ENCODE results near the gene USP36.

The USP36 gene

GRCh38 chr17:78765821-78766220 lies 74.8 kb downstream of the USP36 start:
- Histone ChIP-seq H3K27ac (ENCODE audit: low read depth, low read length) (no peak overlapping the region), H4K20me1 (ENCODE audit: low read depth, low read length) (peaks cover 30% of the 10 kb centered on the region), H3K4me3 (ENCODE audit: insufficient read depth, low read length, poor library complexity, severe bottlenecking) (no peak overlapping the region), H3K79me2 (ENCODE audit: insufficient read depth, low read length) (peaks cover 42% of the 10 kb centered on the region), H3K27me3 (ENCODE audit: low read length) (no peaks in the 10 kb centered on the region), H3K4me2 (ENCODE audit: low read depth, low read length, poor library complexity, severe bottlenecking) (no peak overlapping the region), H3K9me3 (ENCODE audit: insufficient read depth, low read length) (no peaks in the 10 kb centered on the region), H3F3A (ENCODE audit: insufficient read depth) (no peaks in the 10 kb centered on the region), H2AFZ (ENCODE audit: low read depth, low read length, severe bottlenecking) (no peak overlapping the region), H3K9me2 (replicated peaks; ENCODE audit: insufficient read depth, low read length) (no peaks in the 10 kb centered on the region), H3K36me3 (ENCODE audit: low read length) (no peaks in the 10 kb centered on the region), H3K9ac (ENCODE audit: low read length) (no peak overlapping the region)
- TF ChIP-seq, protein P1, sequence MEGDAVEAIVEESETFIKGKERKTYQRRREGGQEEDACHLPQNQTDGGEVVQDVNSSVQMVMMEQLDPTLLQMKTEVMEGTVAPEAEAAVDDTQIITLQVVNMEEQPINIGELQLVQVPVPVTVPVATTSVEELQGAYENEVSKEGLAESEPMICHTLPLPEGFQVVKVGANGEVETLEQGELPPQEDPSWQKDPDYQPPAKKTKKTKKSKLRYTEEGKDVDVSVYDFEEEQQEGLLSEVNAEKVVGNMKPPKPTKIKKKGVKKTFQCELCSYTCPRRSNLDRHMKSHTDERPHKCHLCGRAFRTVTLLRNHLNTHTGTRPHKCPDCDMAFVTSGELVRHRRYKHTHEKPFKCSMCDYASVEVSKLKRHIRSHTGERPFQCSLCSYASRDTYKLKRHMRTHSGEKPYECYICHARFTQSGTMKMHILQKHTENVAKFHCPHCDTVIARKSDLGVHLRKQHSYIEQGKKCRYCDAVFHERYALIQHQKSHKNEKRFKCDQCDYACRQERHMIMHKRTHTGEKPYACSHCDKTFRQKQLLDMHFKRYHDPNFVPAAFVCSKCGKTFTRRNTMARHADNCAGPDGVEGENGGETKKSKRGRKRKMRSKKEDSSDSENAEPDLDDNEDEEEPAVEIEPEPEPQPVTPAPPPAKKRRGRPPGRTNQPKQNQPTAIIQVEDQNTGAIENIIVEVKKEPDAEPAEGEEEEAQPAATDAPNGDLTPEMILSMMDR (IDR thresholded peaks at IDR 0.05; ENCODE audit: insufficient read depth, low read length, poor library complexity, severe bottlenecking): no peak
- no peak for TF ChIP-seq EZH2phosphoT487 (conservative IDR thresholded peaks at IDR 0.05; ENCODE audit: low read length)

DNA sequence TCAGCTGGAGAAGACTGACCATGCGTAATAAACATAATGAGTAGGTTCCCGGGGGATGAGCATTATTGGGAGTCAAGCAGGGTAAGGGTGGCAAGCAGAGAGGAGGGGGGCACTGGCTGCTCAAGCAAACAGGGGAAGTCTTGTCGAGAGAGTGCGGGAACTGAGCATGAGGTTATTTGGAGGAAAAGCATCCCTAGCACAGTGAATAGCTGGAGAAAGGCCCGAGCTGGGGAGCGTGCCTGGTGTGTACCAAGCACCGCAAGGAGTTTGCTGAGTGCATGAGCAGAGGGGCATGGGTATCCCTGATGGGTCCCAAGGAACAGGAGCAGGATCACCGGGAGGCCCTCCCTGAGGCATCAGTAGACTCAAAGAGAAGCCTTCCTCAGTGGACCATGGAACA lies 75.7 kb downstream of the USP36 start:
- Histone ChIP-seq H3K9me3 (ENCODE audit: insufficient read depth, low read length) (no peaks in the 10 kb centered on the region), H3K4me2 (ENCODE audit: low read depth, low read length, poor library complexity, severe bottlenecking) (no peak overlapping the region), H3K9me2 (replicated peaks; ENCODE audit: insufficient read depth, low read length) (no peaks in the 10 kb centered on the region), H4K20me1 (ENCODE audit: low read depth, low read length) (peaks cover 34% of the 10 kb centered on the region), H3K79me2 (ENCODE audit: insufficient read depth, low read length) (peaks cover 38% of the 10 kb centered on the region), H3K27me3 (ENCODE audit: low read length) (no peaks in the 10 kb centered on the region), H3F3A (ENCODE audit: insufficient read depth) (peaks cover 5% of the 10 kb centered on the region), H3K9ac (ENCODE audit: low read length) (no peak overlapping the region), H2AFZ (ENCODE audit: low read depth, low read length, severe bottlenecking) (no peak overlapping the region), H3K36me3 (ENCODE audit: low read length) (no peaks in the 10 kb centered on the region), H3K4me3 (ENCODE audit: insufficient read depth, low read length, poor library complexity, severe bottlenecking) (no peak overlapping the region), H3K27ac (ENCODE audit: low read depth, low read length) (no peak overlapping the region)
- TF ChIP-seq, protein P1 (IDR thresholded peaks at IDR 0.05; ENCODE audit: insufficient read depth, low read length, poor library complexity, severe bottlenecking): no peak

DNA sequence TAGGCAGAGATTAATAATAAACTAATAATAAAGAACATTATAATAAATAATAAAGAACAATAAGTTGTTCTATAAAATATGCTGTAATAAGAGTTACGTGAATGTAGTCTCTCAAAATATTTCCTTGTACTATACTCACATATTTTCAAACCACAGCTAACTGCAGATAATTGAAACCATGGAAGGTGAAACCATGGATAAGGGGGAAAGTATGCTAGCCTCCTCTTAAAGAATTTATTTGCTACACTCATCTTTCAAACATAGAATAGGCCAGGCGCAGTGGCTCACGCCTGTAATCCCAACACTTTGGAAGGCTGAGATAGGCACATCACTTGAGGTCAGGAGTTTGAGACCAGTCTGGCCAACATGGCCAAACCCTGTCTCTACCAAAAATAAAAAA lies 77.1 kb downstream of the USP36 start:
- no peak overlapping the region for H2AFZ ChIP-seq (ENCODE audit: low read depth, low read length, severe bottlenecking)
- no peaks in the 10 kb centered on the region for H3K9me2 ChIP-seq (replicated peaks; ENCODE audit: insufficient read depth, low read length)
- H3K9ac ChIP-seq (ENCODE audit: low read length): no peak overlapping the region
- H3F3A ChIP-seq (ENCODE audit: insufficient read depth): peaks cover 11% of the 10 kb centered on the region
- H3K27me3 ChIP-seq (ENCODE audit: low read length): no peaks in the 10 kb centered on the region
- no peak overlapping the region for H3K4me3 ChIP-seq (ENCODE audit: insufficient read depth, low read length, poor library complexity, severe bottlenecking)
- H3K79me2 ChIP-seq (ENCODE audit: insufficient read depth, low read length): peaks cover 37% of the 10 kb centered on the region
- H3K9me3 ChIP-seq (ENCODE audit: insufficient read depth, low read length): no peaks in the 10 kb centered on the region
- peaks cover 37% of the 10 kb centered on the region for H4K20me1 ChIP-seq (ENCODE audit: low read depth, low read length)
- H3K36me3 ChIP-seq (ENCODE audit: low read length): no peaks in the 10 kb centered on the region
- no peak for TF ChIP-seq EZH2phosphoT487 (conservative IDR thresholded peaks at IDR 0.05; ENCODE audit: low read length)
- TF ChIP-seq, protein P1 (IDR thresholded peaks at IDR 0.05; ENCODE audit: insufficient read depth, low read length, poor library complexity, severe bottlenecking): no peak
- H3K27ac ChIP-seq (ENCODE audit: low read depth, low read length): no peak overlapping the region
- H3K4me2 ChIP-seq (ENCODE audit: low read depth, low read length, poor library complexity, severe bottlenecking): no peak overlapping the region

Measured in SU-DHL-6 (cell line).